ENCODE measurements around the gene UNC13C.

Gene UNC13C

DNA sequence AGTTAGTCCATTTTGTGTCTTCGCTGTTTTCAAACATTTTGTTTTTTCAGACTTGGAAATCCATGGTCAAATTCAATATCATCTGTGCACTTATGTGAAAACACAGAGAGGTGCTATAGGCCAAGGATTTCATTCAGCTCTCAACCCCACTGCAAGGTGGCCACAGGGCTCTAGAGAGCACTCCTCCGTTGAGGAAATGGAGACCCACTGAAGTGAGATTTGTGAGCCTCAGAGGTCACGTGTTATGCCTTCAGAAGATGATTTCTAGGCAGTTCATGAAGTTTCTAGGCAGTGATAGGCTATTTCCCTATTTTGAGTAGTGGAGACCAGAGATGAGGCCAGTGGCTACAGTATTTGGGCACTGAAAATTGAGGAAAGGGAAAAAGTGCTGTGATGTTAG, 88.2 kb downstream of the UNC13C start:
- Histone ChIP-seq H3K36me3 (ENCODE audit: control insufficient read depth, insufficient read depth, low read length) (no peaks in the 10 kb centered on the region), H3K27ac (ENCODE audit: low read depth, low read length) (no peak overlapping the region), H3K9ac (ENCODE audit: low read depth, low read length) (no peak overlapping the region), H3K4me3 (ENCODE audit: low read depth, low read length) (no peak overlapping the region), H3K9me3 (ENCODE audit: control insufficient read depth, insufficient read depth, low read length) (no peaks in the 10 kb centered on the region), H3K4me1 (ENCODE audit: control insufficient read depth, insufficient read depth, low read length) (peaks cover 9% of the 10 kb centered on the region; the same call in 1 of the 2 replicates), H3K27me3 (ENCODE audit: control insufficient read depth, insufficient read depth, low read length) (no peaks in the 10 kb centered on the region)

GRCh38 chr15:54082836-54083492, 104.7 kb downstream of the UNC13C start:
- no peaks in the 10 kb centered on the region for H3K36me3 ChIP-seq (ENCODE audit: control insufficient read depth, insufficient read depth, low read length)

DNA sequence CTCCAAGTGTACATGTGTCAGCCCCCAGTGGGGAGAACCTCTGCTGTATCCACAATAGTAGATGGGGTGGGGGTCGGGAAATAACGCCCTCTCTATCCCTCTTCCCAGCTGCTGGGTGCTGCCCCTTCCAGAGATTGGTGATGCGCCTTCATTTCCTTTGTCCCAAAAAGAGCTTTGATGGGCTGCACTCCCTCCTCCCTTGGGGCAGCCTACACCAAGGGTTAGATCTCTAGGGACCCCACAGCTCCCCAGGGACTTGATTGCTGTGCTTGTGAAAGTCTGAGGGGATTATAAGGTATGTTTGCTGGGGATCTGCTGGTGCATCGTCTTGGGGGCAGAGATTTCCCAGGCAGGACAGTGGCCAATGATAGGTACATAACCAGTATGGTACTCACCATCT, 105.3 kb downstream of the UNC13C start:
- H3K4me1 ChIP-seq (ENCODE audit: control insufficient read depth, insufficient read depth, low read length), result no peaks in the 10 kb centered on the region
- no peaks in the 10 kb centered on the region for H3K27me3 ChIP-seq (ENCODE audit: control insufficient read depth, insufficient read depth, low read length)
- no peak overlapping the region for H3K27ac ChIP-seq (ENCODE audit: low read depth, low read length)
- H3K4me3 ChIP-seq (ENCODE audit: low read depth, low read length), result no peak overlapping the region
- H3K9ac ChIP-seq (ENCODE audit: low read depth, low read length), result no peak overlapping the region
- no peaks in the 10 kb centered on the region for H3K36me3 ChIP-seq (ENCODE audit: control insufficient read depth, insufficient read depth, low read length)
- H3K9me3 ChIP-seq (ENCODE audit: control insufficient read depth, insufficient read depth, low read length), result no peaks in the 10 kb centered on the region

More at GRCh38 chr15:54082836-54083492, 104.7 kb downstream of the UNC13C start:
- no peaks in the 10 kb centered on the region for H3K4me1 ChIP-seq (ENCODE audit: control insufficient read depth, insufficient read depth, low read length)
- H3K9me3 ChIP-seq (ENCODE audit: control insufficient read depth, insufficient read depth, low read length), result no peaks in the 10 kb centered on the region
- no peaks in the 10 kb centered on the region for H3K27me3 ChIP-seq (ENCODE audit: control insufficient read depth, insufficient read depth, low read length)
- no peak overlapping the region for H3K4me3 ChIP-seq (ENCODE audit: low read depth, low read length)
- no peak overlapping the region for H3K9ac ChIP-seq (ENCODE audit: low read depth, low read length)
- no peak overlapping the region for H3K27ac ChIP-seq (ENCODE audit: low read depth, low read length)

GRCh38 chr15:54083991-54084390, 105.8 kb downstream of the UNC13C start:
- Histone ChIP-seq H3K4me1 (ENCODE audit: control insufficient read depth, insufficient read depth, low read length) (no peaks in the 10 kb centered on the region), H3K27me3 (ENCODE audit: control insufficient read depth, insufficient read depth, low read length) (no peaks in the 10 kb centered on the region), H3K9ac (ENCODE audit: low read depth, low read length) (no peak overlapping the region), H3K27ac (ENCODE audit: low read depth, low read length) (no peak overlapping the region), H3K9me3 (ENCODE audit: control insufficient read depth, insufficient read depth, low read length) (no peaks in the 10 kb centered on the region), H3K36me3 (ENCODE audit: control insufficient read depth, insufficient read depth, low read length) (no peaks in the 10 kb centered on the region), H3K4me3 (ENCODE audit: low read depth, low read length) (no peak overlapping the region)

- no peak overlapping the region for H3K27ac ChIP-seq (ENCODE audit: low read depth, low read length)
- H3K4me3 ChIP-seq (ENCODE audit: low read depth, low read length), result no peak overlapping the region
- no peaks in the 10 kb centered on the region for H3K9me3 ChIP-seq (ENCODE audit: control insufficient read depth, insufficient read depth, low read length)
- no peaks in the 10 kb centered on the region for H3K36me3 ChIP-seq (ENCODE audit: control insufficient read depth, insufficient read depth, low read length)
- no peak overlapping the region for H3K9ac ChIP-seq (ENCODE audit: low read depth, low read length)
- no peaks in the 10 kb centered on the region for H3K4me1 ChIP-seq (ENCODE audit: control insufficient read depth, insufficient read depth, low read length)
- H3K27me3 ChIP-seq (ENCODE audit: control insufficient read depth, insufficient read depth, low read length), result no peaks in the 10 kb centered on the region
These were observed 110.6 kb downstream of the UNC13C start for GRCh38 chr15:54088837-54089236.

DNA sequence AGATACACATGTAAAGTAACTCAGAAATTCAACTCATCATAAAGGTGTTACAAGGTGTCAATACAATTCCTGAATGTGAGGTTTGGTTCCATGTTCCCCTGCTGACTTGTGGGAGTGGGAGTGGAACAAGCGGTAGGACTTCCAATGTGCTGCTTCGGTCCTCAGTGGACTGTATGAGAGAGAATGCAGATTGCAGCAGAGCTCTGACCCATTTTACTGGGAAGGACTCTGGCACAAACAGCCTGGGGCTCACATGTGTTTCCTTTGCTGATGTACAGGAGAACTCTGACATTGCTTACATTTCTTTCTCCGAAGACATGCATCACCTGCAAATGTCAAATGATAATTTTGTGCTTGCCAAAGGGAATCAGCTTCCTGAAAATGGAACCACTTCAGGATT, 111.5 kb downstream of the UNC13C start:
- Histone ChIP-seq H3K4me1 (ENCODE audit: control insufficient read depth, insufficient read depth, low read length) (no peaks in the 10 kb centered on the region), H3K9me3 (ENCODE audit: control insufficient read depth, insufficient read depth, low read length) (no peaks in the 10 kb centered on the region), H3K4me3 (ENCODE audit: low read depth, low read length) (no peak overlapping the region), H3K9ac (ENCODE audit: low read depth, low read length) (no peak overlapping the region), H3K27ac (ENCODE audit: low read depth, low read length) (no peak overlapping the region), H3K36me3 (ENCODE audit: control insufficient read depth, insufficient read depth, low read length) (no peaks in the 10 kb centered on the region), H3K27me3 (ENCODE audit: control insufficient read depth, insufficient read depth, low read length) (no peaks in the 10 kb centered on the region)

DNA sequence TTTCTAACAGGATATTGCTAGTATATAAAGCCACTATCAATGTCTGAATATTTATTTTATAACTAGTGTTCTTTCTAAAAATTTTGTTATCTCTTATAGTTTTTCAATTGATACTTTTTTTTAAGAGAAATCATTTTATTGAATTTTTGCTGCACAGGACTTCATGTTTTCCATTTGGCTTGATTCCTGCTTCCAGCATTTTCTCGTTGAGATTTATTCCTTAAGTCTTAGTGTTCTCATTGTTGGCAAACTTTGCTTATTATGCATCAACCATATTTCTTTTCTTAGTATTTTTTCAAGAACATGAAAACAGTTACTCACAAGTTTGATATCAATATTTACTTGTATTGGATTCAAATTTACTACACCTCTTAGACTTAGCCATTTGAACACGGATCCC, 113.4 kb downstream of the UNC13C start:
- no peaks in the 10 kb centered on the region for H3K27me3 ChIP-seq (ENCODE audit: control insufficient read depth, insufficient read depth, low read length)

GRCh38 chr15:54094661-54095060, 116.4 kb downstream of the UNC13C start:
- H3K27me3 ChIP-seq (ENCODE audit: control insufficient read depth, insufficient read depth, low read length), result no peaks in the 10 kb centered on the region

More for the DNA sequence above, 113.4 kb downstream of the UNC13C start:
- Histone ChIP-seq H3K9ac (ENCODE audit: low read depth, low read length) (no peak overlapping the region), H3K27ac (ENCODE audit: low read depth, low read length) (no peak overlapping the region), H3K4me3 (ENCODE audit: low read depth, low read length) (no peak overlapping the region), H3K4me1 (ENCODE audit: control insufficient read depth, insufficient read depth, low read length) (no peaks in the 10 kb centered on the region), H3K36me3 (ENCODE audit: control insufficient read depth, insufficient read depth, low read length) (no peaks in the 10 kb centered on the region), H3K9me3 (ENCODE audit: control insufficient read depth, insufficient read depth, low read length) (no peaks in the 10 kb centered on the region)

GRCh38 chr15:54097019-54097418, 118.8 kb downstream of the UNC13C start:
- Histone ChIP-seq H3K27me3 (ENCODE audit: control insufficient read depth, insufficient read depth, low read length) (no peaks in the 10 kb centered on the region), H3K4me3 (ENCODE audit: low read depth, low read length) (no peak overlapping the region), H3K4me1 (ENCODE audit: control insufficient read depth, insufficient read depth, low read length) (no peaks in the 10 kb centered on the region), H3K9me3 (ENCODE audit: control insufficient read depth, insufficient read depth, low read length) (no peaks in the 10 kb centered on the region), H3K9ac (ENCODE audit: low read depth, low read length) (no peak overlapping the region), H3K27ac (ENCODE audit: low read depth, low read length) (no peak overlapping the region), H3K36me3 (ENCODE audit: control insufficient read depth, insufficient read depth, low read length) (no peaks in the 10 kb centered on the region)

More at GRCh38 chr15:54094661-54095060, 116.4 kb downstream of the UNC13C start:
- Histone ChIP-seq H3K36me3 (ENCODE audit: control insufficient read depth, insufficient read depth, low read length) (no peaks in the 10 kb centered on the region), H3K4me3 (ENCODE audit: low read depth, low read length) (no peak overlapping the region), H3K9me3 (ENCODE audit: control insufficient read depth, insufficient read depth, low read length) (no peaks in the 10 kb centered on the region), H3K4me1 (ENCODE audit: control insufficient read depth, insufficient read depth, low read length) (no peaks in the 10 kb centered on the region), H3K9ac (ENCODE audit: low read depth, low read length) (no peak overlapping the region), H3K27ac (ENCODE audit: low read depth, low read length) (no peak overlapping the region)

- Histone ChIP-seq H3K9me3 (ENCODE audit: control insufficient read depth, insufficient read depth, low read length) (no peaks in the 10 kb centered on the region), H3K36me3 (ENCODE audit: control insufficient read depth, insufficient read depth, low read length) (no peaks in the 10 kb centered on the region), H3K27me3 (ENCODE audit: control insufficient read depth, insufficient read depth, low read length) (no peaks in the 10 kb centered on the region), H3K9ac (ENCODE audit: low read depth, low read length) (no peak overlapping the region), H3K4me1 (ENCODE audit: control insufficient read depth, insufficient read depth, low read length) (no peaks in the 10 kb centered on the region), H3K27ac (ENCODE audit: low read depth, low read length) (no peak overlapping the region), H3K4me3 (ENCODE audit: low read depth, low read length) (no peak overlapping the region)
These were observed 120.8 kb downstream of the UNC13C start for GRCh38 chr15:54099010-54099409.

GRCh38 chr15:54101664-54102270, 123.5 kb downstream of the UNC13C start:
- H3K4me3 ChIP-seq (ENCODE audit: low read depth, low read length), result no peak overlapping the region
- H3K27ac ChIP-seq (ENCODE audit: low read depth, low read length), result no peak overlapping the region
- no peaks in the 10 kb centered on the region for H3K4me1 ChIP-seq (ENCODE audit: control insufficient read depth, insufficient read depth, low read length)
- H3K36me3 ChIP-seq (ENCODE audit: control insufficient read depth, insufficient read depth, low read length), result no peaks in the 10 kb centered on the region
- no peaks in the 10 kb centered on the region for H3K9me3 ChIP-seq (ENCODE audit: control insufficient read depth, insufficient read depth, low read length)
- H3K9ac ChIP-seq (ENCODE audit: low read depth, low read length), result no peak overlapping the region
- H3K27me3 ChIP-seq (ENCODE audit: control insufficient read depth, insufficient read depth, low read length), result no peaks in the 10 kb centered on the region
